PFSK-1 (cell line): Measurements from ENCODE around the gene ZNF268.

ENCODE experiments used
- FOXP2 ChIP-seq: optimal IDR thresholded peaks from 2 replicates; pipeline ENCODE3; 2011; ENCODE audit warnings: borderline replicate concordance, control low read depth, inconsistent platforms; ENCODE audit not compliant: insufficient read depth; ENCODE audit errors: extremely low read length, extremely low read depth
- POLR2AphosphoS5 ChIP-seq: IDR thresholded peaks from 2 replicates; pipeline ENCODE4 v1.6.1; 2012; ENCODE audit warnings: low read depth, mild to moderate bottlenecking, control low read depth, low read length, moderate library complexity
- REST ChIP-seq, 2 experiments: IDR thresholded peaks; 2 replicates each; pipeline versions ENCODE4 v1.6.1 to v1.8.0; 2011 to 2012; ENCODE audit warnings: low read depth in 2 of 2, low read length in 2 of 2, control low read depth in 1 of 2, inconsistent platforms in 1 of 2, mild to moderate bottlenecking in 1 of 2, moderate library complexity in 1 of 2; ENCODE audit not compliant: insufficient read depth in 1 of 2
- SIN3A ChIP-seq: IDR thresholded peaks from 2 replicates; pipeline ENCODE4 v1.6.1; 2012; ENCODE audit warnings: mild to moderate bottlenecking, low read length, moderate library complexity, borderline replicate concordance; ENCODE audit not compliant: insufficient read depth
- TAF1 ChIP-seq: IDR thresholded peaks from 2 replicates; pipeline ENCODE4 v1.6.1; 2012; ENCODE audit warnings: low read length, control low read depth, borderline replicate concordance; ENCODE audit not compliant: insufficient read depth

GRCh38 chr12:133215724-133216123 is 34.4 kb downstream of the ZNF268 start:
- no peak for TF ChIP-seq POLR2AphosphoS5
- TF ChIP-seq REST (IDR thresholded peaks at IDR 0.05; ENCODE audit: insufficient read depth in 1 of 2, low read depth in 2 of 2, low read length in 2 of 2) = no peak
- no peak for TF ChIP-seq TAF1
- TF ChIP-seq SIN3A = no peak
- no peak for TF ChIP-seq FOXP2
